GM23338 (cell line): ENCODE results near the gene JPH4.

Experiments
- CREB1 ChIP-seq: fragments of 250-450 bp; sonication (Bioruptor Pico); IDR thresholded peaks from 2 replicates; pipeline ENCODE4 v1.5.0; 2020; ENCODE audit warnings: low read depth, mild to moderate bottlenecking, moderate library complexity
- ETS1 ChIP-seq: IDR thresholded peaks from 2 replicates; pipeline ENCODE4 v1.6.1; 2016; ENCODE audit warnings: antibody characterized with exemption
- EZH2 ChIP-seq: fragments of 200-600 bp; sonication (generic); IDR thresholded peaks from one replicate; pipeline ENCODE4 v1.8.0; 2017; ENCODE audit warnings: antibody characterized with exemption, mild to moderate bottlenecking, low read depth; ENCODE audit not compliant: unreplicated experiment
- EZH2phosphoT487 ChIP-seq: fragments of 200-600 bp; sonication (generic); IDR thresholded peaks from one replicate; pipeline ENCODE4 v1.8.1; 2018; ENCODE audit warnings: antibody characterized with exemption; ENCODE audit not compliant: unreplicated experiment
- JUNB ChIP-seq: IDR thresholded peaks from one replicate; pipeline ENCODE4 v1.6.1; 2016; ENCODE audit warnings: antibody characterized with exemption; ENCODE audit not compliant: unreplicated experiment
- NANOG ChIP-seq: IDR thresholded peaks from 2 replicates; pipeline ENCODE4 v1.6.1; 2016; ENCODE audit warnings: antibody characterized with exemption, borderline replicate concordance
- POLR2AphosphoS5 ChIP-seq: IDR thresholded peaks from 2 replicates; pipeline ENCODE4 v1.6.1; 2016; ENCODE audit warnings: antibody characterized with exemption, low read depth
- REST ChIP-seq: IDR thresholded peaks from one replicate; pipeline ENCODE4 v1.6.1; 2018; ENCODE audit warnings: antibody characterized with exemption; ENCODE audit not compliant: unreplicated experiment
- STAT1 ChIP-seq: IDR thresholded peaks from one replicate; pipeline ENCODE4 v1.6.1; 2016; ENCODE audit warnings: antibody characterized with exemption; ENCODE audit not compliant: unreplicated experiment
- ZNF114 ChIP-seq: fragments of 250-450 bp; sonication (Bioruptor Pico); IDR thresholded peaks from 2 replicates; pipeline ENCODE4 v1.5.0; 2020; ENCODE audit warnings: mild to moderate bottlenecking, moderate library complexity
- ZNF331 ChIP-seq: fragments of 250-450 bp; sonication (Bioruptor Pico); IDR thresholded peaks from 2 replicates; pipeline ENCODE4 v1.5.0; 2020; ENCODE audit warnings: low read depth, mild to moderate bottlenecking, moderate library complexity
- ZNF462 ChIP-seq: fragments of 250-450 bp; sonication (Bioruptor Pico); IDR thresholded peaks from 2 replicates; pipeline ENCODE4 v1.5.0; 2020; ENCODE audit warnings: mild to moderate bottlenecking, moderate library complexity
- TF ChIP-seq, protein P1 (sequence below), 2 experiments: fragments of 200-600 bp in 1 of 2; sonication (generic) in 1 of 2; conservative IDR thresholded peaks; 2 replicates each; pipeline versions ENCODE4 v1.5.1 to v1.6.1; 2016 to 2017; ENCODE audit warnings: antibody characterized with exemption in 2 of 2, low read depth in 2 of 2, mild to moderate bottlenecking in 2 of 2, moderate library complexity in 1 of 2

DNA sequence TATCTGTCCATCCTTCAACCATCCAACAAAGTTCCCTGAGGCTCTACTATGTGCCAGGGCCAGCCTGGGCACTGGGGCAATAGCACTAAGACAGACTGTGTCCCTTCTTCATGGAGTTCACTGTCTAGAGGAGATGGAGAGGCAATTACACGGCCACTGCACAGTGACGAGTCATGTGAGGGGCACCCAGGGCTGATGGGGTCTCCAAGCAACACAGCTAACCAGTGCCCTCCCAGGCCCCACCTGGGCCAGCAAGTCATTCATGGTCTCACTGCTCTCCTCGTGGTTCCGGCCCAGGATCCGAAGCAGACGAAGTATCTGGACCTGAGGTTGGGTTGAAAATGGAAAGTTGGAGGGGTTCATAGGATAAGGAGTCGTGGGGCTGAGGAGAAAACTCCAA is 13.7 kb downstream of the JPH4 start:
- TF ChIP-seq, protein P1, sequence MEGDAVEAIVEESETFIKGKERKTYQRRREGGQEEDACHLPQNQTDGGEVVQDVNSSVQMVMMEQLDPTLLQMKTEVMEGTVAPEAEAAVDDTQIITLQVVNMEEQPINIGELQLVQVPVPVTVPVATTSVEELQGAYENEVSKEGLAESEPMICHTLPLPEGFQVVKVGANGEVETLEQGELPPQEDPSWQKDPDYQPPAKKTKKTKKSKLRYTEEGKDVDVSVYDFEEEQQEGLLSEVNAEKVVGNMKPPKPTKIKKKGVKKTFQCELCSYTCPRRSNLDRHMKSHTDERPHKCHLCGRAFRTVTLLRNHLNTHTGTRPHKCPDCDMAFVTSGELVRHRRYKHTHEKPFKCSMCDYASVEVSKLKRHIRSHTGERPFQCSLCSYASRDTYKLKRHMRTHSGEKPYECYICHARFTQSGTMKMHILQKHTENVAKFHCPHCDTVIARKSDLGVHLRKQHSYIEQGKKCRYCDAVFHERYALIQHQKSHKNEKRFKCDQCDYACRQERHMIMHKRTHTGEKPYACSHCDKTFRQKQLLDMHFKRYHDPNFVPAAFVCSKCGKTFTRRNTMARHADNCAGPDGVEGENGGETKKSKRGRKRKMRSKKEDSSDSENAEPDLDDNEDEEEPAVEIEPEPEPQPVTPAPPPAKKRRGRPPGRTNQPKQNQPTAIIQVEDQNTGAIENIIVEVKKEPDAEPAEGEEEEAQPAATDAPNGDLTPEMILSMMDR (conservative IDR thresholded peaks at IDR 0.05; ENCODE audit: low read depth in 2 of 2) = no peak
- TF ChIP-seq POLR2AphosphoS5 (no peak), EZH2 (no peak), ZNF114 (CRISPR knock-in tag) (no peak), EZH2phosphoT487 (no peak), CREB1 (CRISPR knock-in tag) (no peak), REST (no peak), JUNB (no peak), ZNF462 (no peak), ETS1 (no peak), ZNF331 (CRISPR knock-in tag) (no peak), NANOG (no peak), STAT1 (no peak)
